ENCODE data around the gene SCIMP. TPM values are rescaled to one million over a fixed set of nuclear protein-coding genes. Genes with fewer than 3 reads are reported as not detected.

SCIMP gene
- not detected in 2 replicates for total RNA-seq

GRCh38 chr17:5234645-5235576 lies at the start of gene SCIMP:
Gene SCIMP, minus strand, starts transcription at chr17:5234860. Its CDS starts 105 bp downstream, at chr17:5234755.

GRCh38 chr17:5281814-5282641 lies 47.4 kb upstream of the SCIMP start, which contains the start of gene RABEP1:
Gene RABEP1, plus strand, starts transcription at chr17:5282284. Its CDS starts 203 bp downstream, at chr17:5282487.

GRCh38 chr17:5191541-5192417 lies 42.9 kb downstream of the SCIMP start, which contains the start of gene ZNF594:
Gene ZNF594, minus strand, starts transcription at chr17:5191868. Its CDS starts 7,612 bp downstream, at chr17:5184256.

Other genes with a start within 250 kb of the SCIMP start
- 12.2 and 29.0 TPM in 2 replicates for gene CAMTA2, start 247.2 kb downstream of the SCIMP start, total RNA-seq
- 0.22 and 0.39 TPM in 2 replicates for gene INCA1, start 237.3 kb downstream of the SCIMP start, total RNA-seq
- 44.1 and 60.1 TPM in 2 replicates for gene KIF1C, start 236.9 kb downstream of the SCIMP start, total RNA-seq
- gene SLC52A1, start 199.4 kb downstream of the SCIMP start, total RNA-seq: not detected in 2 replicates
- 3.6 and 3.9 TPM in 2 replicates for gene ZFP3, start 156.4 kb downstream of the SCIMP start, total RNA-seq
- gene ZNF232, start 123.0 kb downstream of the SCIMP start, total RNA-seq: 6.9 and 7.1 TPM in 2 replicates
- under 0.01 and 0.78 TPM in 2 replicates for gene USP6, start 118.8 kb downstream of the SCIMP start, total RNA-seq
- gene ZNF594, start 43.0 kb downstream of the SCIMP start, total RNA-seq: 11.4 and 11.8 TPM in 2 replicates
- 55.7 and 59.5 TPM in 2 replicates for gene RABEP1, start 47.4 kb upstream of the SCIMP start, total RNA-seq
- 62.9 and 66.9 TPM in 2 replicates for gene NUP88, start 184.8 kb upstream of the SCIMP start, total RNA-seq
- 26.9 and 29.7 TPM in 2 replicates for gene RPAIN, start 185.3 kb upstream of the SCIMP start, total RNA-seq
- gene C1QBP, start 204.3 kb upstream of the SCIMP start, total RNA-seq: 147 and 156 TPM in 2 replicates
- gene DHX33, start 234.1 kb upstream of the SCIMP start, total RNA-seq: 10.3 and 10.7 TPM in 2 replicates

Data from articular chondrocyte of knee joint (primary cell).